ENCODE measurements around the gene RBMS1.

RBMS1 gene

GRCh38 chr2:160278879-160279177, 214.8 kb downstream of the RBMS1 start:
- DNase-seq (ENCODE audit: low read depth, low spot score), result no peak
- no peak overlapping the region for H3K4me3 ChIP-seq (ENCODE audit: low read length)

GRCh38 chr2:160278101-160278878, 215.3 kb downstream of the RBMS1 start:
- H3K4me3 ChIP-seq (ENCODE audit: low read length), result no peak overlapping the region
- no peak for DNase-seq (ENCODE audit: low read depth, low spot score)

- no peak overlapping the region for H3K4me3 ChIP-seq (ENCODE audit: low read length)
- no peak for DNase-seq (ENCODE audit: low read depth, low spot score)
Observed at GRCh38 chr2:160277151-160277550, 216.5 kb downstream of the RBMS1 start.

- no peak overlapping the region for H3K4me3 ChIP-seq (ENCODE audit: low read length)
- DNase-seq (ENCODE audit: low read depth, low spot score), result no peak
Observed at GRCh38 chr2:160275656-160276055, 218.0 kb downstream of the RBMS1 start.

GRCh38 chr2:160271171-160272086, 222.2 kb downstream of the RBMS1 start:
- no peak for DNase-seq (ENCODE audit: low read depth, low spot score)
- no peak overlapping the region for H3K4me3 ChIP-seq (ENCODE audit: low read length)

GRCh38 chr2:160270571-160271113, 223.0 kb downstream of the RBMS1 start:
- DNase-seq (ENCODE audit: low read depth, low spot score), result no peak
- no peak overlapping the region for H3K4me3 ChIP-seq (ENCODE audit: low read length)

GRCh38 chr2:160269803-160270570, 223.6 kb downstream of the RBMS1 start:
- DNase-seq (ENCODE audit: low read depth, low spot score), result no peak

GRCh38 chr2:160269365-160269764, 224.2 kb downstream of the RBMS1 start:
- H3K4me3 ChIP-seq (ENCODE audit: low read length), result no peak overlapping the region
- DNase-seq (ENCODE audit: low read depth, low spot score), result no peak

More at GRCh38 chr2:160269803-160270570, 223.6 kb downstream of the RBMS1 start:
- no peak overlapping the region for H3K4me3 ChIP-seq (ENCODE audit: low read length)

GRCh38 chr2:160268151-160268781, 225.3 kb downstream of the RBMS1 start:
- no peak for DNase-seq (ENCODE audit: low read depth, low spot score)
- H3K4me3 ChIP-seq (ENCODE audit: low read length), result no peak overlapping the region

- DNase-seq (ENCODE audit: low read depth, low spot score), result no peak
- H3K4me3 ChIP-seq (ENCODE audit: low read length), result no peak overlapping the region
Observed at GRCh38 chr2:160267692-160268091, 225.9 kb downstream of the RBMS1 start.

GRCh38 chr2:160267022-160267421, 226.6 kb downstream of the RBMS1 start:
- DNase-seq (ENCODE audit: low read depth, low spot score), result no peak
- no peak overlapping the region for H3K4me3 ChIP-seq (ENCODE audit: low read length)

GRCh38 chr2:160266037-160266551, 227.5 kb downstream of the RBMS1 start:
- peak; percentile 27 for DNase-seq (ENCODE audit: low read depth, low spot score)
- no peak overlapping the region for H3K4me3 ChIP-seq (ENCODE audit: low read length)

GRCh38 chr2:160264308-160264707, 229.3 kb downstream of the RBMS1 start:
- no peak overlapping the region for H3K4me3 ChIP-seq (ENCODE audit: low read length)
- no peak for DNase-seq (ENCODE audit: low read depth, low spot score)

- H3K4me3 ChIP-seq (ENCODE audit: low read length), result no peak overlapping the region
- DNase-seq (ENCODE audit: low read depth, low spot score), result no peak
Observed at GRCh38 chr2:160261732-160262131, 231.9 kb downstream of the RBMS1 start.

- H3K4me3 ChIP-seq (ENCODE audit: low read length), result no peak overlapping the region
- no peak for DNase-seq (ENCODE audit: low read depth, low spot score)
Observed at GRCh38 chr2:160258492-160258805, 235.2 kb downstream of the RBMS1 start.

GRCh38 chr2:160257743-160258491, 235.7 kb downstream of the RBMS1 start:
- no peak for DNase-seq (ENCODE audit: low read depth, low spot score)
- no peak overlapping the region for H3K4me3 ChIP-seq (ENCODE audit: low read length)

- no peak for DNase-seq (ENCODE audit: low read depth, low spot score)
- H3K4me3 ChIP-seq (ENCODE audit: low read length), result no peak overlapping the region
Observed at GRCh38 chr2:160257041-160257742, 236.4 kb downstream of the RBMS1 start.

- no peak overlapping the region for H3K4me3 ChIP-seq (ENCODE audit: low read length)
- DNase-seq (ENCODE audit: low read depth, low spot score), result no peak
Observed at GRCh38 chr2:160256507-160256906, 237.1 kb downstream of the RBMS1 start.
